Fibroblast of lung (primary cell): ENCODE measurements around the gene FBXO46. TPM values are rescaled to one million over a fixed set of nuclear protein-coding genes. Genes with fewer than 3 reads are reported as not detected.

Source experiments
- DNase-seq, 2 donors: peaks; one replicate each; pipeline versions ENCODE4 v3.0.0 to v3.0.0-alpha.2; 2010; ENCODE audit warnings: low read depth in 2 of 2
- H2AFZ ChIP-seq: 2 replicates; pipeline ENCODE4 v1.5.1; 2012; ENCODE audit warnings: low read length, control low read depth, inconsistent platforms
- H3K27ac ChIP-seq: 2 replicates; pipeline ENCODE4 v1.5.1; 2011; ENCODE audit warnings: low read length, control low read depth; ENCODE audit not compliant: insufficient read depth
- H3K27me3 ChIP-seq: 2 replicates; pipeline ENCODE4 v1.5.1; 2011; ENCODE audit warnings: mild to moderate bottlenecking, low read length; ENCODE audit not compliant: control insufficient read depth, insufficient read depth
- H3K36me3 ChIP-seq: 2 replicates; pipeline ENCODE4 v1.5.1; 2011; ENCODE audit warnings: low read length; ENCODE audit not compliant: control insufficient read depth, insufficient read depth
- H3K4me1 ChIP-seq: 2 replicates; pipeline ENCODE4 v1.5.1; 2011; ENCODE audit warnings: low read length; ENCODE audit not compliant: control insufficient read depth, insufficient read depth; ENCODE audit errors: extremely low read depth
- H3K4me2 ChIP-seq: 2 replicates; pipeline ENCODE4 v1.5.1; 2011; ENCODE audit warnings: low read length, control low read depth; ENCODE audit not compliant: insufficient read depth; ENCODE audit errors: extremely low read depth
- H3K4me3 ChIP-seq, 4 experiments: fragments of 200-600 bp in 1 of 4; sonication (generic) in 1 of 4; replicated peaks in 1 of 4; 2 replicates each; pipeline ENCODE4 v1.5.1; 2011 to 2016; ENCODE audit warnings: low read length in 4 of 4, low read depth in 3 of 4, mild to moderate bottlenecking in 3 of 4, control low read depth in 2 of 4, inconsistent platforms in 1 of 4, mixed read lengths in 1 of 4; ENCODE audit not compliant: insufficient read depth in 1 of 4; ENCODE audit errors: control extremely low read depth in 1 of 4
- H3K79me2 ChIP-seq: 2 replicates; pipeline ENCODE4 v1.5.1; 2012; ENCODE audit warnings: mild to moderate bottlenecking, low read length, inconsistent platforms; ENCODE audit not compliant: control insufficient read depth, insufficient read depth
- H3K9ac ChIP-seq: 2 replicates; pipeline ENCODE4 v1.5.1; 2011; ENCODE audit warnings: mild to moderate bottlenecking, low read length, control low read depth; ENCODE audit not compliant: insufficient read depth
- H3K9me3 ChIP-seq: 2 replicates; pipeline ENCODE4 v1.5.1; 2012; ENCODE audit warnings: low read depth, low read length; ENCODE audit not compliant: control insufficient read depth, insufficient read depth
- H4K20me1 ChIP-seq: 2 replicates; pipeline ENCODE4 v1.5.1; 2011; ENCODE audit warnings: low read length; ENCODE audit not compliant: control insufficient read depth, insufficient read depth; ENCODE audit errors: extremely low read depth
- EZH2 ChIP-seq: IDR thresholded peaks from 2 replicates; pipeline ENCODE4 v1.5.1; 2012; ENCODE audit warnings: low read length, control low read depth, mild to moderate bottlenecking; ENCODE audit errors: missing control alignments
- polyA plus RNA-seq, 2 donors: library from polyadenylated mRNA; depleted of rRNA in 1 of 2; stranded (reverse) in 1 of 2; unstranded in 1 of 2; fragments of >200 nt; gene quantifications; 2 replicates each; pipeline ENCODE4 v1.2.1, GENCODE V29; 2011 to 2012; ENCODE audit warnings: missing spikeins in 1 of 2
- total RNA-seq: library from RNA; depleted of rRNA; stranded (reverse); fragments of >200 nt; gene quantifications from 2 replicates; pipeline ENCODE4 v1.2.1, GENCODE V29; 2014
- TF ChIP-seq, protein P1 (sequence below), 2 donors: IDR thresholded peaks in 1 of 2; conservative IDR thresholded peaks in 1 of 2; 1 replicate in 1 of 2; 2 replicates in 1 of 2; pipeline ENCODE4 v1.5.1; 2011 to 2012; ENCODE audit warnings: low read length in 2 of 2, control low read depth in 1 of 2, inconsistent platforms in 1 of 2, low read depth in 1 of 2, mild to moderate bottlenecking in 1 of 2

Gene FBXO46
- total and polyA plus RNA-seq, 2 donors (not counting 1 experiment from before 2014, with no cell fraction given) = 2.0 to 3.3 TPM

GRCh38 chr19:45705710-45706415 is 24.8 kb downstream of the FBXO46 start:
- no peaks in the 10 kb centered on the region for H3K27me3 ChIP-seq
- H4K20me1 ChIP-seq = no peaks in the 10 kb centered on the region
- H3K79me2 ChIP-seq = no peaks in the 10 kb centered on the region
- DNase-seq = no peak
- no peak overlapping the region for H3K4me2 ChIP-seq
- H2AFZ ChIP-seq = no peak overlapping the region
- no peak overlapping the region for H3K9ac ChIP-seq
- no peaks in the 10 kb centered on the region for H3K9me3 ChIP-seq
- no peaks in the 10 kb centered on the region for H3K4me1 ChIP-seq
- TF ChIP-seq, protein P1, sequence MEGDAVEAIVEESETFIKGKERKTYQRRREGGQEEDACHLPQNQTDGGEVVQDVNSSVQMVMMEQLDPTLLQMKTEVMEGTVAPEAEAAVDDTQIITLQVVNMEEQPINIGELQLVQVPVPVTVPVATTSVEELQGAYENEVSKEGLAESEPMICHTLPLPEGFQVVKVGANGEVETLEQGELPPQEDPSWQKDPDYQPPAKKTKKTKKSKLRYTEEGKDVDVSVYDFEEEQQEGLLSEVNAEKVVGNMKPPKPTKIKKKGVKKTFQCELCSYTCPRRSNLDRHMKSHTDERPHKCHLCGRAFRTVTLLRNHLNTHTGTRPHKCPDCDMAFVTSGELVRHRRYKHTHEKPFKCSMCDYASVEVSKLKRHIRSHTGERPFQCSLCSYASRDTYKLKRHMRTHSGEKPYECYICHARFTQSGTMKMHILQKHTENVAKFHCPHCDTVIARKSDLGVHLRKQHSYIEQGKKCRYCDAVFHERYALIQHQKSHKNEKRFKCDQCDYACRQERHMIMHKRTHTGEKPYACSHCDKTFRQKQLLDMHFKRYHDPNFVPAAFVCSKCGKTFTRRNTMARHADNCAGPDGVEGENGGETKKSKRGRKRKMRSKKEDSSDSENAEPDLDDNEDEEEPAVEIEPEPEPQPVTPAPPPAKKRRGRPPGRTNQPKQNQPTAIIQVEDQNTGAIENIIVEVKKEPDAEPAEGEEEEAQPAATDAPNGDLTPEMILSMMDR (conservative IDR thresholded peaks at IDR 0.05 in 1 of 2, IDR thresholded peaks at IDR 0.05 in 1 of 2; ENCODE audit: low read depth in 1 of 2, low read length in 2 of 2) = no peak
- TF ChIP-seq EZH2 = no peak
- peaks cover 2% of the 10 kb centered on the region for H3K36me3 ChIP-seq
- H3K27ac ChIP-seq = no peak overlapping the region
- no peak overlapping the region for H3K4me3 ChIP-seq

- DNase-seq = no peak
- H3K4me3 ChIP-seq = no peak overlapping the region
- H3K36me3 ChIP-seq = peaks cover 2% of the 10 kb centered on the region
- TF ChIP-seq, protein P1 (conservative IDR thresholded peaks at IDR 0.05 in 1 of 2, IDR thresholded peaks at IDR 0.05 in 1 of 2; ENCODE audit: low read depth in 1 of 2, low read length in 2 of 2) = no peak
- no peak for TF ChIP-seq EZH2
- H3K9me3 ChIP-seq = no peaks in the 10 kb centered on the region
- H3K27me3 ChIP-seq = no peaks in the 10 kb centered on the region
- H3K4me2 ChIP-seq = no peak overlapping the region
- no peak overlapping the region for H3K9ac ChIP-seq
- no peak overlapping the region for H3K27ac ChIP-seq
- H3K4me1 ChIP-seq = no peaks in the 10 kb centered on the region
- no peaks in the 10 kb centered on the region for H4K20me1 ChIP-seq
- H2AFZ ChIP-seq = no peak overlapping the region
- H3K79me2 ChIP-seq = no peaks in the 10 kb centered on the region
These were observed 25.6 kb downstream of the FBXO46 start for GRCh38 chr19:45705115-45705514.

GRCh38 chr19:45701676-45702075 is 29.0 kb downstream of the FBXO46 start:
- Histone ChIP-seq H3K27me3 (no peaks in the 10 kb centered on the region), H2AFZ (no peak overlapping the region), H3K9me3 (no peaks in the 10 kb centered on the region), H3K27ac (no peak overlapping the region), H3K79me2 (no peaks in the 10 kb centered on the region), H3K9ac (no peak overlapping the region), H3K4me2 (no peak overlapping the region), H4K20me1 (no peaks in the 10 kb centered on the region), H3K36me3 (peaks cover 2% of the 10 kb centered on the region), H3K4me1 (no peaks in the 10 kb centered on the region), H3K4me3 (no peak overlapping the region)
- DNase-seq = no peak
- TF ChIP-seq, protein P1 (conservative IDR thresholded peaks at IDR 0.05 in 1 of 2, IDR thresholded peaks at IDR 0.05 in 1 of 2; ENCODE audit: low read depth in 1 of 2, low read length in 2 of 2) = no peak
- no peak for TF ChIP-seq EZH2
